K562 (cell line): Measurements from ENCODE around the gene DNAJC13. TPM values are rescaled to one million over a fixed set of nuclear protein-coding genes. Genes with fewer than 3 reads are reported as not detected.

ENCODE experiments used
- ATAC-seq: fragments of 200-7000 bp; cut with Tn5 transposase; 3 replicates; pipeline ENCODE4 v1.9.1; 2020; ENCODE audit warnings: moderate library complexity
- BruUV-seq: library from RNA; stranded (reverse); fragments of 400-500 nt; replicated peaks from 2 replicates; lab custom pipeline; 2021; lab: Mats Ljungman, UMichigan
- CTCF ChIA-PET: fragments of 300-600 bp; formaldehyde crosslinking; extraction: SDS; loops from one replicate; lab custom pipeline; 2021; ENCODE audit warnings: low intra/inter-chr PET ratio; lab: Yijun Ruan, JAX
- POLR2A ChIA-PET: fragments of 300-600, 350-650 bp; sonication (Branson Sonifier 250); formaldehyde crosslinking; extraction: SDS; loops from one replicate; lab custom pipeline; 2021; ENCODE audit warnings: antibody characterized with exemption, inconsistent platforms; lab: Yijun Ruan, JAX
- DNase-seq, 4 experiments: peaks; one replicate each; pipeline versions ENCODE4 v3.0.0 to v3.0.0-alpha.2; 2011 to 2018; ENCODE audit warnings: low spot score in 3 of 4, mixed read lengths in 3 of 4; ENCODE audit errors: extremely low read depth in 1 of 4
- FAIRE-seq: peaks from 2 replicates; lab custom pipeline; 2011; peaks lifted over from hg19 to GRCh38; lab: Jason Lieb, UNC
- H2AFZ ChIP-seq: 2 replicates; pipeline ENCODE4 v1.6.0; 2011; ENCODE audit warnings: low read depth, low read length, control low read depth, inconsistent platforms
- H3K27ac ChIP-seq: fragments of 200-600 bp; 3 replicates; pipeline ENCODE4 v1.8.0; 2011; ENCODE audit warnings: low read depth, mild to moderate bottlenecking, control low read depth, inconsistent platforms, low read length, moderate library complexity, mixed read lengths; ENCODE audit errors: extremely low read depth
- H3K27me3 ChIP-seq, 2 experiments: fragments of 300-600 bp in 1 of 2; 2 replicates in 1 of 2; 3 replicates in 1 of 2; pipeline versions ENCODE4 v1.6.0 to v1.8.0; 2011; ENCODE audit warnings: inconsistent platforms in 2 of 2, low read length in 2 of 2, mild to moderate bottlenecking in 1 of 2, mixed read lengths in 1 of 2, moderate library complexity in 1 of 2; ENCODE audit not compliant: control insufficient read depth in 2 of 2, insufficient read depth in 2 of 2
- H3K36me3 ChIP-seq: fragments of 300-600 bp; 3 replicates; pipeline ENCODE4 v1.8.0; 2011; ENCODE audit warnings: mild to moderate bottlenecking, low read length, inconsistent platforms; ENCODE audit not compliant: control insufficient read depth, insufficient read depth
- H3K4me1 ChIP-seq, 2 experiments: fragments of 200-600 bp in 1 of 2; replicated peaks in 1 of 2; 2 replicates in 1 of 2; 3 replicates in 1 of 2; pipeline versions ENCODE4 v1.5.1 to v1.8.0; 2011; ENCODE audit warnings: inconsistent platforms in 2 of 2, low read length in 2 of 2, mild to moderate bottlenecking in 1 of 2, mixed read lengths in 1 of 2, moderate library complexity in 1 of 2; ENCODE audit not compliant: control insufficient read depth in 2 of 2, insufficient read depth in 2 of 2
- H3K4me2 ChIP-seq: 2 replicates; pipeline ENCODE4 v1.6.1; 2011; ENCODE audit warnings: low read length, control low read depth, inconsistent platforms, mixed read lengths; ENCODE audit not compliant: insufficient read depth
- H3K4me3 ChIP-seq: fragments of 200-600 bp; sonication (generic), shearing (Covaris generic); 2 replicates; pipeline ENCODE4 v1.5.1; 2016; ENCODE audit warnings: control low read depth, inconsistent platforms
- H3K79me2 ChIP-seq: fragments of 200-600 bp; 3 replicates; pipeline ENCODE4 v1.8.0; 2011; ENCODE audit warnings: low read length, inconsistent platforms; ENCODE audit not compliant: control insufficient read depth, insufficient read depth
- H3K9ac ChIP-seq, 2 experiments: 2 replicates each; pipeline versions ENCODE4 v1.6.0 to v1.6.1; 2011; ENCODE audit warnings: low read depth in 2 of 2, low read length in 2 of 2, control low read depth in 1 of 2, inconsistent platforms in 1 of 2, mild to moderate bottlenecking in 1 of 2, mixed read lengths in 1 of 2; ENCODE audit not compliant: insufficient read depth in 1 of 2
- H3K9me1 ChIP-seq: one replicate; pipeline ENCODE4 v1.6.0; 2011; ENCODE audit warnings: inconsistent platforms, mild to moderate bottlenecking, low read length, moderate library complexity; ENCODE audit not compliant: control insufficient read depth, insufficient read depth
- H3K9me3 ChIP-seq: replicated peaks from 2 replicates; pipeline ENCODE4 v1.5.1; 2011; ENCODE audit warnings: low read depth, low read length, inconsistent platforms; ENCODE audit not compliant: control insufficient read depth, insufficient read depth
- H4K20me1 ChIP-seq: replicated peaks from 2 replicates; pipeline ENCODE4 v1.6.1; 2011; ENCODE audit warnings: low read length, inconsistent platforms, mixed read lengths; ENCODE audit not compliant: control insufficient read depth, insufficient read depth
- PYGO2 ChIP-seq: fragments of 450-650 bp; IDR thresholded peaks from 2 replicates; pipeline ENCODE4 v1.6.1; 2016; ENCODE audit warnings: mild to moderate bottlenecking, missing genetic modification characterization, moderate library complexity, missing compliant biosample characterization
- ZBTB12 ChIP-seq: fragments of 250-450 bp; sonication (Bioruptor Pico); IDR thresholded peaks from 2 replicates; pipeline ENCODE4 v1.4.0; 2020
- ZNF165 ChIP-seq: fragments of 250-450 bp; sonication (Bioruptor Pico); IDR thresholded peaks from 2 replicates; pipeline ENCODE4 v1.4.0; 2020; ENCODE audit warnings: borderline replicate concordance
- ZNF57 ChIP-seq: fragments of 450-650 bp; formaldehyde crosslinking; IDR thresholded peaks from 2 replicates; pipeline ENCODE4 v1.4.0; 2020; ENCODE audit warnings: mild to moderate bottlenecking, moderate library complexity
- WGBS: fragments of 100-300 bp; shearing (Covaris generic); methylation state at CpG from one replicate; pipeline ENCODE4 v1.1.6; 2016; ENCODE audit warnings: low coverage, mixed read lengths; ENCODE audit not compliant: insufficient coverage; ENCODE audit errors: missing lambda C conversion rate; 5-methylcytosine and 5-hydroxymethylcytosine counted together
- in situ Hi-C: fragments of 300-500 bp; cut with MboI; formaldehyde crosslinking; loops from 4 replicates; pipeline ENCODE4 v1.15.0; 2018; ENCODE audit warnings: inconsistent platforms, mixed read lengths
- intact Hi-C: fragments of 100-400 bp; cut with micrococcal nuclease; formaldehyde crosslinking; loops from 2 replicates; pipeline ENCODE4 v1.14.2; 2022
- polyA plus RNA-seq, 8 experiments: library from polyadenylated mRNA; depleted of rRNA in 4 of 8; stranded (reverse) in 5 of 8; unstranded in 3 of 8; fragments of >200 nt; fragmentation: Nextera tagmentation in 2 of 8; fragmentation: Illumina TruSeq in 1 of 8; extraction: Ambion mirVana in 2 of 8; extraction: Trizol in 1 of 8; gene quantifications; 2 replicates each; pipeline versions ENCODE4 v1.2.1 to v1.2.3, GENCODE V29; 2011 to 2014; ENCODE audit warnings: inconsistent platforms in 1 of 8, missing spikeins in 1 of 8
- total RNA-seq, 7 experiments: library from RNA; depleted of rRNA in 6 of 7; stranded (reverse); fragments of >200 nt in 6 of 7; fragmentation: Illumina TruSeq in 2 of 7; extraction: Trizol in 2 of 7; gene quantifications; 2 replicates each; pipeline versions ENCODE4 v1.2.1 to v1.2.3, GENCODE V29; 2011 to 2021; ENCODE audit warnings: low replicate concordance in 1 of 7
- TF ChIP-seq, protein P1 (sequence below): fragments of 200-400 bp; formaldehyde crosslinking; IDR thresholded peaks from 2 replicates; pipeline ENCODE4 v1.6.1; 2017; ENCODE audit warnings: mild to moderate bottlenecking, low read depth, low read length, moderate library complexity

The DNAJC13 gene
- total and polyA plus RNA-seq, 9 of the 15 experiments (the other 6 are each of a cell fraction or from before 2014, with no cell fraction given), result 2.9 to 17.1 (median 10.2) TPM

DNA sequence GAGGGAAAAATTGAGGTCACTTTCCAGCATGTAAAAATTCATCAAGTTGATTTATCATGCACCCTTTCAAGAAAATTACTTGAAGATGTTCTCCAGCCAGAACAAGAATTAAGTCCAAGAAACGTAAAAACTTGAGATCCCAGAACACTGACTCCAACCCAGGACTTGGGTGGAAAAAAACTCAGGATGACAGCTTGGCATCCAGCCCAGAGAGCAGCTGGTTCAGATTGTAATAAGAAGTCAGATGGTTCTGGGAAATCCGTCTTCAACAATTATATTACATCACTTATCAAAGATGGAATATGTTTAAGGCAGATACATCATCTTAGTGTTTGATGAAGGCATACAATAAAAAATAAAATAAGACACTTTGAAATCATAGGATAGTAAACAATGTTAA lies 23.0 kb upstream of the DNAJC13 start:
- CTCF ChIA-PET, result no interaction called here

More for the DNA sequence above, 23.0 kb upstream of the DNAJC13 start:
- Histone ChIP-seq H3K27me3 (no peaks in the 10 kb centered on the region), H2AFZ (no peak overlapping the region), H3K36me3 (no peaks in the 10 kb centered on the region), H3K9me3 (no peaks in the 10 kb centered on the region), H3K9ac (no peak overlapping the region), H3K27ac (no peak overlapping the region), H3K4me1 (peaks cover 0 to 2% of the 10 kb centered on the region in 2 experiments; a peak in 1 of 5 replicates), H3K9me1 (no peaks in the 10 kb centered on the region), H4K20me1 (no peaks in the 10 kb centered on the region), H3K4me3 (no peak overlapping the region), H3K79me2 (no peaks in the 10 kb centered on the region), H3K4me2 (no peak overlapping the region)
- no peak for DNase-seq
- BruUV-seq, result no TSS peak
- TF ChIP-seq ZNF165, result no peak
- no peak for TF ChIP-seq PYGO2 (tag)
- no peak for TF ChIP-seq ZNF57 (CRISPR knock-in tag)
- TF ChIP-seq ZBTB12 (CRISPR knock-in tag), result no peak
- TF ChIP-seq, protein P1, sequence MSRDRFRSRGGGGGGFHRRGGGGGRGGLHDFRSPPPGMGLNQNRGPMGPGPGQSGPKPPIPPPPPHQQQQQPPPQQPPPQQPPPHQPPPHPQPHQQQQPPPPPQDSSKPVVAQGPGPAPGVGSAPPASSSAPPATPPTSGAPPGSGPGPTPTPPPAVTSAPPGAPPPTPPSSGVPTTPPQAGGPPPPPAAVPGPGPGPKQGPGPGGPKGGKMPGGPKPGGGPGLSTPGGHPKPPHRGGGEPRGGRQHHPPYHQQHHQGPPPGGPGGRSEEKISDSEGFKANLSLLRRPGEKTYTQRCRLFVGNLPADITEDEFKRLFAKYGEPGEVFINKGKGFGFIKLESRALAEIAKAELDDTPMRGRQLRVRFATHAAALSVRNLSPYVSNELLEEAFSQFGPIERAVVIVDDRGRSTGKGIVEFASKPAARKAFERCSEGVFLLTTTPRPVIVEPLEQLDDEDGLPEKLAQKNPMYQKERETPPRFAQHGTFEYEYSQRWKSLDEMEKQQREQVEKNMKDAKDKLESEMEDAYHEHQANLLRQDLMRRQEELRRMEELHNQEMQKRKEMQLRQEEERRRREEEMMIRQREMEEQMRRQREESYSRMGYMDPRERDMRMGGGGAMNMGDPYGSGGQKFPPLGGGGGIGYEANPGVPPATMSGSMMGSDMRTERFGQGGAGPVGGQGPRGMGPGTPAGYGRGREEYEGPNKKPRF, result no peak
- POLR2A ChIA-PET, result no interaction called here
- ATAC-seq, result no peak
- no peak for FAIRE-seq
- in situ Hi-C loops, result loop anchor here (25.0 kb wide), 1 partner anchor 607 kb away; no protein-coding TSS in a partner anchor
- intact Hi-C loops, result loop anchor here (10.0 kb wide), 1 partner anchor 600 kb away; no protein-coding TSS in a partner anchor
- 0% methylated on average over 2 of the region's 2 CpGs for WGBS
